Measurements from ENCODE around the gene ANXA5.
"Not testable (repeated sequence)": the region's sequence is repeated elsewhere in the genome, so short reads cannot be mapped to it uniquely, and the experiment has no call there.

The ANXA5 gene

GRCh38 chr4:121696581-121697461, at the start of gene ANXA5:
ANXA5 (minus strand) TSS chr4:121696980; CDS start chr4:121696589, 391 bp downstream.
- DNase-seq, result no peak

GRCh38 chr4:121742794-121743193, 46.0 kb upstream of the ANXA5 start:
- DNase-seq, result no peak

DNA sequence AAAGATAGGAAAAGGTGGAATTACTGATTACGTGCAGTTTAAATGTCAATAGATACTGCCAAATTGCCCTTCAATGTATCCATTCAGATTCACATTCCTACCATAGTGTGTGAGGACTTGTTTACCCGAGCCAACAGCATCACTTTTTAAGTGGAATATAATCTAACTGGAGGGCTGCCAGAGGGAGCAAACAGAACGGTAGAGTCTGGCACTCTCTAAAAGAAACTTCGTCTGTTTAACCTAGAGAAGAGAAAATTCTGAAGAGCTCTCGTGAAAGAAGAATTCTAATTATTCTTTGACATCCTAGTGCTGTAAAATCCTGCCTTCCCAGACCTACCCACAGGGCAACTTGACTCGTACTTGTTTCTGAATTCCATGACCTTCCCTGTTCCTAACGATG, 45.0 kb upstream of the ANXA5 start:
- no peak for DNase-seq

DNA sequence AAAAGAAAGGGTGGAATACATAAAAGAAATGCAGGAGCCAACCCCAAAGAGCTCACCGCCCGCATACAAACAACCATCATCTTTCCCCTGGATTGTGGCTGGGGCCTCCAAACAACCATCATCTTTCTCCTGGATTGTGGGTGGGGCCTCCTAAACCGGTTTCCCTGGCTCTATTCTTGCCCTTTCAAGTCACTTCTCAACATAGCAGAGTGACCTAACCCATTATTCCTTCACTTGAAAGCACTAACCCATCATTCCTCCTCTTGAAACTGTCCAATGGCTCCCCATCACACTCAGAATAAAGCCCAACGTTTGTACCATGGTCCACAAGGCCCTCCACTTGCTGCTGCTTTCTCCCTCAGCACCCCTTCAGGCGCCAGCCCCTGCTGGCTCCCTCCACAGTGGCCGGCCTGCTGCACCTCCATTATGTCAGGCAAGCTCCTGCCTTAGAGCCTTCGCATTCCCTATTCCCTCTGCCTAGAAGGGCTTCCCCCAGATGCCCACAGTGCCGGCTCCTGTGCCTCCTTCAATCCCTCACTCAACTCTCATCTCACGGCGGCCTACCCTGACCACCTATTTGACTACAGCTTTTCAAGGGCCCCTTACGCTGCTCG, 44.1 kb upstream of the ANXA5 start:
- DNase-seq, result no peak

GRCh38 chr4:121739575-121739974, 42.8 kb upstream of the ANXA5 start:
- DNase-seq, result no peak

DNA sequence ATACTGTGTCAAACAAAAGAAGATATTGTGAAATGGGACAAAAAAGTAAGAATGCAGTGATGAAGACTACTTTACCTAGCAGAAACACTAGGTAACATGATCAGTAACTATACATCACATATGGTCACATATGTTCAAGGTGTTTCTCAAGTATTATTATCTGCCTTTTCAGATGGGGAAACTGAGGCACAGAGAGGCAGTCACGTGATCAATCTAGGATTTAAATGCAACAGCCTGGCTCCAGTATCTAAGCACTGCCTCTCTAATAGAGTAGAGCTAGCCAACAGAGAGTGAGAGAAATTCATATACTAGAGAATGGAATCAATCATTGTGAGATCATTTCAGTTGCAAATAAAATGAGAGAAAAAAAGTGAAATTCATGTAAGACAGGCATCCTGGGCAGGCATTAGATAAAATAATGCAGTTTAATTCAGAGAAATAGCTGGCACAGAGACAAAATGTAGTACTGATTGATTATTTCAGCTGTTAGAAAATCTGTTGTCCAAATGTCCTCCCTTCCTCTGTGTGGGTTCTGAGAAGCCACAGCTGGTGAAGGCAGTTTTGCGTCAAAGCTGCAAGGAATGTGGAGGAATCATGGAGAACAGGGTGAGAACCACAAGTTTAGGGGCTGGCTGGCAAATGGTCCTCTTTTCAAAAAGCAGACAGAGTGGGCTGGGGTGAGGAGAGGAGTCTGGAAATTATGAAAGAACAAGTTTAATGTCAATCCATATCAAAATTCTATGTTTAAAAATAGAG, 42.2 kb upstream of the ANXA5 start:
- DNase-seq, result no peak

GRCh38 chr4:121737846-121738554, 41.2 kb upstream of the ANXA5 start:
- DNase-seq, result no peak

DNA sequence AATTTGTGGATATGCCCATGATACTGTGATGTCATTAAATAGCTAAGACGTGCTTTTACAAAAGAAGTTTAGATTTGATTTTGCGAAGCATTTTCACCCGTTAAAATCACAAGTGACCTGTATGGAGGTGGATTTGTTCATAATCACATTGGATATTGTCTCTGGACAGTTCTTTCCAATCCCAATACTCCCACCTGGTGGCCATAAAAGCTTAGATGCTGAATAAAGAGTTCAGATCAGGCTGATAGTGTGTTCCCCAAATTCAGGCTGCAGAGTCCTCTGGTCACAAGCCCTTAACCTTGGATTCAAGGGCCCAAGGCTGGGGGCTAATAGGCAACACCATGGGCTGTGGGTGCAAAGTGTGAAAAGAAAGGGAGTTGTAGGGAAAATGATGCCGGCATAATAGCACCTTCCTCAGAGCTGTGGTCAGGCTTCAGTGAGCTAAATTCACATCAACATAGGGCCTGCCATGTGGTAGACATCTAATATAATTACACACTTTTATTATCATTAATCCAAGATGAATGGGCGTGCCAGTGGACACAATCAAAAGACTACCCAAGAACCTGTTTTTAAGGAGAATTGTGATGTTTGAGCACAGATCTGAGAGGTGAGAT, 40.1 kb upstream of the ANXA5 start:
- DNase-seq, result no peak

DNA sequence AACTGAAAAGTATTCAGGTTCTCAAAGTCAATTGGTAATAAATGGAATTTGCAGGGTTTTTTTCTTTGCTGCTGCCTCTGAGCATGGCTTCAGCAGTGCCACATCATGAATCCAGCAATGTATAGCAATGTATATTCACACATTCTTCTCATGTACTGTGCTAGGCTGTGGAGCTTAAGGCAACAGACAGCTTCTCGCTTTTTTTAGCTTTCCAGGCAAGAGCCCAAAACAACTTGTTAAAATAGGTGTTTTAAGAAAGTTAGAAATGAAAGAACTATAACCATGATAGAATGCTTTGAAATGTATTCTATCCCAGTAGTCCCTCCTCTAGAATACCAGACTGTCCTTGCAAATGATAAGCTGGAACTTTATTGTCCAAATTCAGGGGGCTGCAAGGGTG, 37.8 kb upstream of the ANXA5 start:
- DNase-seq, result no peak

GRCh38 chr4:121733942-121734341, 37.2 kb upstream of the ANXA5 start:
- no peak for DNase-seq

- not testable (repeated sequence) for DNase-seq
These were observed 33.0 kb upstream of the ANXA5 start for GRCh38 chr4:121729753-121730152.

GRCh38 chr4:121728798-121729226, 32.0 kb upstream of the ANXA5 start:
- DNase-seq, result no peak

DNA sequence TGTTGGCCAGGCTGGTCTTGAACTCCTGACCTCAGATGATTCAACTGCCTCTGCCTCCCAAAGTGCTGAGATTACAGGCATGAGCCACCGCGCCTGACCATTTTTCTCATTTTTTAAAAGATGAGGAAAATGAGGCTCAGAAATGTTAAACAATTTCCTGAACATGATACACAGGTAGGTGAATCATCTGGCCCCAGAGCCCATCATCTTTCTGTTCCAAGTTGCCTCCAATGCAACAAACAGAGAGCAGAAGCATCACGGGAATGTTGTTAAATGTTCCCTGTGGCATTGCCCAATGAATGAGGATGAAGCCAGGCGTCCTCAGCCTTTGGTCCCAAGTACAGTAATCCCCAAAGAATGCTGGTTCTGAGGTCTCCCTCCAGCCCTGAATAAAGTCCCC, 31.3 kb upstream of the ANXA5 start:
- DNase-seq, result no peak

DNA sequence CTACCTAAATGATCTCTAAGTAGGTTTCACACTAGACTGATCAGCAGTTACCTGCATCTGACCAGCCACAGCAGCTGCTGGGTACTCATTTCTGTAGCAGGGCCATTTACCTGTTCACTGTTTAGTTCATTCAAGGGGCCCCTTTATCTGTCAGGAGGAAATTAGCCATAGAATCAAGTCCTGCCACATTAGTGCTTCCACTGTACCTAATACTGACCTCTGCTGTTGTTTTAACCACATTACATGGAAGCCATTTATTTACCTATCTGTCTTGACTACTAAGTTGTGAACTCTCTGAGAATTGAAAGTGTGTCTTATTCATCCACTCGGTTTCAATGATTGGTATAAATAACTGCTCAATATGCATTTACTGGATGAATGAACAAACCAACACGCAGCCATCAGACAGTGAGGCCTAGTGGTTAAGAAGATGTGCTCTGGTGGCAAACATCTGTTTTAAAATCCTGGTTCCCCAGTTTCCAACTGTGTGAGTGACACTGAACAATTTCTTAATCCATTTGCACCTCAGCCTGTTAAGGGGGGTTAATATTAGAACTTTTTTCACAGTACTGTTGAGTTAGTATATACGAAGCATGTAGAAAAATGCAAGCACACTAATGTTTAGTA, 30.0 kb upstream of the ANXA5 start:
- DNase-seq, result no peak

DNA sequence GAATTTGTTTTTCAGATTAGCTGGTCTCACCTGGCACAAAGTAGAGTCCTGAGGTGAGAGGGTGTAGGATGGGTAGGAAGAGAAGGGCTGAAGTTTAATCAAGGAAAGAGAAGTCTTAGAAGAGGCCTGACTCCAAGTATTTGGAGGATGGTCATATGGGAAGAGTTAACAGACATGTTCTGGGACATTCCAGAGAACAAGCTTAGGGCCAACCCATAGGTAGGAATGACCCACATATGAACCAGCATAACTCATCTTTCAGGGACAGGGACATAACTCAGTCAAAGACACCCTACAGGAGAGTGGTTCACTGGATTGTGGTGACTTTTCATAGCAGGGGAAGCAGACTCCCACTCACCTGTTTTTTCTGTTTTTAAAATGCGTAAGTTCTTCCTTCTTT, 27.9 kb upstream of the ANXA5 start:
- DNase-seq, result no peak

DNA sequence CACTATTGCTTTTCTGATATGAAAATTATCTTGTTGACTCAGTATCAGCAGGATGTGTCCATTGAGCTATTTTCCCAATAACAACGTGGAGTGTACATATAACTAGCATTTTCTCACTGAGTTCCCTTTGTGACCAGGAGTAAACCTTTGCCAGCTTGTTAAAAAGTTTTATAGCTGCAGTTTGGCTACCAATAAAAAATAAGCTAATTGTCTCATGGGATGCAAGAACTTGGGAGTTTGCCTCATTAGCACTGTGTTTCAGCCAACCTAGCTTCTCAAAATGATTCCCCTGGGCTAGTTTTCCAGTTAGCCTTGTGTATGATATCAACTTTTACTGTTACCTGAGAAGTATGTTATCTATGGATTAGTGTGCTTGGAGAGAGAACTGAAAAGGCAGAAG, 24.9 kb upstream of the ANXA5 start:
- no peak for DNase-seq

- no peak for DNase-seq
These were observed 23.3 kb upstream of the ANXA5 start for GRCh38 chr4:121720109-121720508.

GRCh38 chr4:121717680-121718237, 21.0 kb upstream of the ANXA5 start:
- no peak for DNase-seq

- DNase-seq, result no peak
These were observed 17.8 kb upstream of the ANXA5 start for GRCh38 chr4:121714548-121714947.

- no peak for DNase-seq
These were observed 16.0 kb upstream of the ANXA5 start for GRCh38 chr4:121712783-121713182.

- no peak for DNase-seq
These were observed 15.3 kb upstream of the ANXA5 start for GRCh38 chr4:121712001-121712651.
